Epithelial cell of alveolus of lung (primary cell): ENCODE data around the gene FARP2. TPM values are rescaled to one million over a fixed set of nuclear protein-coding genes. Genes with fewer than 3 reads are reported as not detected.

Experiments used
- total RNA-seq: library from RNA; depleted of rRNA; stranded (reverse); fragments of >200 nt; gene quantifications from 2 replicates; pipeline ENCODE4 v1.2.1, GENCODE V29; 2015

The FARP2 gene
- 16.8 and 27.8 TPM in 2 replicates for total RNA-seq

GRCh38 chr2:241355983-241356870 lies at the start of gene FARP2:
Gene FARP2 (plus strand): TSS chr2:241356285. CDS start chr2:241373108, 16,823 bp downstream.

GRCh38 chr2:241315093-241315878 lies 40.8 kb upstream of the FARP2 start, which contains the start of gene HDLBP:
Gene HDLBP (minus strand): TSS chr2:241315672. CDS start chr2:241266869, 48,803 bp downstream.

GRCh38 chr2:241315879-241316631 lies 40.0 kb upstream of the FARP2 start, which contains the start of gene SEPTIN2:
Gene SEPTIN2 (plus strand): TSS chr2:241315925. CDS start chr2:241324233, 8,308 bp downstream.

DNA sequence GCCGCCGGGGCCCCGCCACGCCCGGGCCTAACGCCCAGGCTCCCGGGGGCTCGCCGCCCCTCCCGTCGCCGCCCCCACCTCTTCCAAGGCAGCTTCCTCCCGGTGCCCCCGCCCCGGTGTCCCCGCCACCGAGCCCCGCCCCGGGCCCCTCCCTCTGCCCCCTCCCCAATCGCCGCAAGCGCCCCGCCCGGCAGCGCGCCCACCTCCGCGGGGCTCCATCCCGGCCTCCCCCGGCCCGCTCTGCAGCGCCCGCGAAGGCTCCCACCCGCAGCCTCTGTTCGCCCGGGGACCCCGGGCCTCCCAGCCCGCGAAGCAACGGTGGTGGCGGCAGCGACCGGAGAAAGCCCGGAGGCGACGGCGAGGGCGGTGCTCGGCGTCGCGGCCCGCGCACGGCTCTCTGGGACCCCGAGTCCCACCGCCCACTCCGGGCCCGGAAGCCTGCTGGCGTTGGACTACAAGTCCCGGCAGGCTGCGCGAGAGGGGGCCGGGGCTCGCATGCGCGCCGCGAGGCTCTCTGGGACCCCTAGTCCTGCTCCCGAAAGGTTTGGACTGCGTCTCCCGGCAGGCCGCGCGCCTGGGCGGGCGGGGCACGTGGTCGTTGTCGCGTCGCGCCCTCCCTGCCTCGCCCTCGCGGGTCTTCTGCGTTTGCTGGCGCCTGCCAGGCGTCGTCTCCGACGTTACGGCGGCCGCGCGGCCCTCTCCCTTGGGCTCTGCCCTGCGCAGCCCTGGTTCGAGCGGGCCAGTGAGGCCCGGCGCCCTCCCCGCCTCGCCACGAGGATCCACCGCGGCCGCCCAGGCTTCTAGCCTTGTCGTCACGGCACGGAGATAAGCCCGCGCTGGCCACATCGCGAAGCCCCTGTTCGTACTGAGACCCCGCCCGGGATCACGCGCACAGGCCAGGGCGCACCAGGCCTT lies 152.4 kb downstream of the FARP2 start, which contains the start of gene STK25:
TSS of gene STK25 (minus strand) at position 345 of the 915 bp plus-strand sequence. CDS start 549 bp downstream, outside the sequence.

Other genes with a start within 250 kb of the FARP2 start
- 2.2 and 4.6 TPM in 2 replicates for gene PASK, start 206.8 kb upstream of the FARP2 start, total RNA-seq
- gene PPP1R7, start 205.8 kb upstream of the FARP2 start, total RNA-seq = 49.8 and 73.3 TPM in 2 replicates
- 1.4 and 1.6 TPM in 2 replicates for gene ANO7, start 167.6 kb upstream of the FARP2 start, total RNA-seq
- gene HDLBP, start 40.6 kb upstream of the FARP2 start, total RNA-seq = 500 and 635 TPM in 2 replicates
- gene SEPTIN2, start 40.4 kb upstream of the FARP2 start, total RNA-seq = 328 and 377 TPM in 2 replicates
- 170 and 243 TPM in 2 replicates for gene STK25, start 152.3 kb downstream of the FARP2 start, total RNA-seq
- 23.3 and 64.8 TPM in 2 replicates for gene BOK, start 202.5 kb downstream of the FARP2 start, total RNA-seq